HepG2 (cell line): ENCODE measurements around the gene ASCL2. TPM values are rescaled to one million over a fixed set of nuclear protein-coding genes. Genes with fewer than 3 reads are reported as not detected.
A peak's percentile ranks its signal among the peaks of the same experiment; 100 is the strongest.

Experiments
- AHR ChIP-seq: IDR thresholded peaks from 2 replicates; pipeline ENCODE4 v1.6.1; 2018; ENCODE audit warnings: missing genetic modification reagents, missing compliant biosample characterization
- ETV6 ChIP-seq: sonication (generic); formaldehyde crosslinking; conservative IDR thresholded peaks from 2 replicates; pipeline ENCODE4 v1.4.0; 2020; ENCODE audit warnings: missing genetic modification reagents
- HDAC1 ChIP-seq: sonication (generic); formaldehyde crosslinking; IDR thresholded peaks from 2 replicates; pipeline ENCODE4 v1.5.1; 2020; ENCODE audit warnings: mild to moderate bottlenecking, missing genetic modification reagents
- KDM4B ChIP-seq: sonication (generic); formaldehyde crosslinking; IDR thresholded peaks from 2 replicates; pipeline ENCODE4 v1.4.0; 2020; ENCODE audit warnings: missing genetic modification reagents
- MAFG ChIP-seq: sonication (generic); formaldehyde crosslinking; IDR thresholded peaks from 2 replicates; pipeline ENCODE4 v1.5.1; 2020; ENCODE audit warnings: mild to moderate bottlenecking, missing genetic modification reagents
- MBNL3 ChIP-seq: fragments of 250-450 bp; sonication (Bioruptor Pico); conservative IDR thresholded peaks from 2 replicates; pipeline ENCODE4 v1.8.0; 2022; ENCODE audit warnings: mild to moderate bottlenecking, inconsistent platforms
- MIXL1 ChIP-seq: IDR thresholded peaks from 2 replicates; pipeline ENCODE4 v1.6.1; 2016
- NR2F6 ChIP-seq, 2 experiments: IDR thresholded peaks; 2 replicates each; pipeline ENCODE4 v1.6.1; 2016; ENCODE audit warnings: antibody characterized with exemption in 1 of 2, mild to moderate bottlenecking in 1 of 2
- TAF15 ChIP-seq: fragments of 200-400 bp; formaldehyde crosslinking; IDR thresholded peaks from one replicate; pipeline ENCODE4 v1.6.1; 2018; ENCODE audit warnings: mild to moderate bottlenecking, low read depth, low read length; ENCODE audit not compliant: poor library complexity, severe bottlenecking
- TEAD3 ChIP-seq: optimal IDR thresholded peaks from 2 replicates; pipeline ENCODE3; 2016; ENCODE audit warnings: borderline replicate concordance
- XBP1 ChIP-seq: sonication (generic); formaldehyde crosslinking; IDR thresholded peaks from 2 replicates; pipeline ENCODE4 v1.5.0; 2020; ENCODE audit warnings: missing genetic modification reagents
- ZBTB7A ChIP-seq: sonication (generic); formaldehyde crosslinking; IDR thresholded peaks from 2 replicates; pipeline ENCODE4 v1.8.0; 2022; ENCODE audit warnings: mild to moderate bottlenecking, missing genetic modification reagents
- ZFP37 ChIP-seq: sonication (generic); formaldehyde crosslinking; IDR thresholded peaks from 2 replicates; pipeline ENCODE4 v1.4.0; 2020; ENCODE audit warnings: missing genetic modification reagents, borderline replicate concordance
- ZKSCAN1 ChIP-seq: fragments of 150-350 bp; IDR thresholded peaks from 2 replicates; pipeline ENCODE4 v1.6.1; 2014; ENCODE audit warnings: low read length
- ZKSCAN5 ChIP-seq: sonication (generic); formaldehyde crosslinking; IDR thresholded peaks from 2 replicates; pipeline ENCODE4 v1.5.1; 2020; ENCODE audit warnings: mild to moderate bottlenecking, missing genetic modification reagents
- ZNF180 ChIP-seq: sonication (generic); formaldehyde crosslinking; IDR thresholded peaks from 2 replicates; pipeline ENCODE4 v1.4.0; 2020; ENCODE audit warnings: low read depth, missing genetic modification reagents, borderline replicate concordance
- ZNF33A ChIP-seq: sonication (generic); formaldehyde crosslinking; IDR thresholded peaks from 2 replicates; pipeline ENCODE4 v1.5.1; 2020; ENCODE audit warnings: missing genetic modification reagents, mild to moderate bottlenecking, moderate library complexity, borderline replicate concordance
- ZNF34 ChIP-seq: sonication (generic); formaldehyde crosslinking; IDR thresholded peaks from 2 replicates; pipeline ENCODE4 v1.4.0; 2020; ENCODE audit warnings: mild to moderate bottlenecking, missing genetic modification reagents, borderline replicate concordance
- ZSCAN30 ChIP-seq: sonication (generic); formaldehyde crosslinking; IDR thresholded peaks from 2 replicates; pipeline ENCODE4 v1.5.0; 2020; ENCODE audit warnings: mild to moderate bottlenecking, missing genetic modification reagents
- polyA plus RNA-seq, 8 experiments: library from polyadenylated mRNA; depleted of rRNA in 3 of 8; stranded (reverse) in 7 of 8; unstranded in 1 of 8; fragments of >200 nt; fragmentation: Illumina TruSeq in 4 of 8; extraction: Trizol in 4 of 8; gene quantifications; 2 replicates each; pipeline versions ENCODE4 v1.2.1 to v1.2.3, GENCODE V29; 2011 to 2016; ENCODE audit warnings: low read depth in 4 of 8, missing spikeins in 1 of 8, mixed read lengths in 1 of 8; ENCODE audit not compliant: insufficient read depth in 1 of 8
- total RNA-seq, 5 experiments: library from RNA; depleted of rRNA; stranded (reverse); fragments of >200 nt; fragmentation: Illumina TruSeq; extraction: Trizol; gene quantifications; 2 replicates each; pipeline ENCODE4 v1.2.3, GENCODE V29; 2016; ENCODE audit warnings: low read depth in 1 of 5
- TF ChIP-seq, protein P1 (sequence below): IDR thresholded peaks from 2 replicates; pipeline ENCODE4 v1.6.1; 2016; ENCODE audit warnings: mild to moderate bottlenecking
- TF ChIP-seq, protein P2 (sequence below): sonication (generic); formaldehyde crosslinking; IDR thresholded peaks from 2 replicates; pipeline ENCODE4 v1.5.0; 2020; ENCODE audit warnings: missing genetic modification reagents
- TF ChIP-seq, protein P3 (sequence below): IDR thresholded peaks from 2 replicates; pipeline ENCODE4 v1.6.1; 2016; ENCODE audit warnings: missing biosample characterization, missing genetic modification reagents, low read depth
- TF ChIP-seq, protein P4 (sequence below): sonication (generic); formaldehyde crosslinking; IDR thresholded peaks from 2 replicates; pipeline ENCODE4 v1.5.0; 2020; ENCODE audit warnings: missing genetic modification reagents, mild to moderate bottlenecking, borderline replicate concordance
- TF ChIP-seq, protein P5 (sequence below): sonication (generic); formaldehyde crosslinking; IDR thresholded peaks from 2 replicates; pipeline ENCODE4 v1.8.1; 2023; ENCODE audit warnings: mild to moderate bottlenecking, inconsistent platforms, moderate library complexity, missing genetic modification reagents, borderline replicate concordance

Gene ASCL2
- total and polyA plus RNA-seq, 2 of the 13 experiments (the other 11 are each of a cell fraction or from before 2014, with no cell fraction given): 0.07 TPM; not detected in 1

DNA sequence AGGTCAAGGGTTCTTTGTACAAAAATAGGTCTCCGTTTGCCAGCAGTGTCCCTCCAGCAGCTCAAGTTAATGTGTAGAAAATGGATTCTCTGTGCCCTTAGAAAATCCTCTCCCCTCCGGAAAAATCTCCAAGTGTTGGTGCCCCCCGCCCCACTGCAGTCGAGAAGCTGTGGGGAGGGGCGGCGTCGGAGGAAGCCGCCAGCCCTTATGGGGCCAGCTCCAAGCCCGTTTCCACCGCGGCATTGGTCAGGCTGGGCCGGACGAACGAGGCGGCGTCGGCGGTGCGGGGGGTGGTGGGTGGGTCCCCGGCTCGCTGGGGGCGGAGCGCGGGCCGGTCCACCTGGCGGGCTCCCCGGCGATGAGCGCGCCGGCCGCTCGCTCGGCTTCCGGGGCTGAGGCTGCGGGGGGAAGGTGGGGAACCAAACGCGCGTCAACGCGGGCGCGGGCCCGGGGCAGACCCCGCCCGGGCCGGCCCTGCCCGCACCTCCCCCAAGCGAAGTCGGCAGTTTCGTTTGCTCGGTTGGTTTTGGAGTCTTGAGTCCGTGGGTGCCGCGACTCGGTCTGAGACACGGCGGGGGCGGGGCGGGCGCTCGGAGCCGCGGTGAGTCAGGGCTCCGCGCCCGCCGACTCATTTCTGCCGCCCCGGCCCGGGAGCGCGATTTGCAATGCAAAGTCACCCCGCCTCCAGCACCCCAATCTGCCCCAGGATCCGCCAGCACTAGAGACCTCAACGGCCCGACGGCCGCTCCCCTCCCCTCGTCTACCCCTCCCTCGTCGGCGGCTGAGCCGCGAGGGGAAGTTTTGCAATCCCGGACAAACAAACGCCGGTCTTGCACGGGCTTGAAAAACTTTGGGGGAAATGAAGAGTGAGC lies 1.4 kb downstream of the ASCL2 start (continued):
- TF ChIP-seq ZKSCAN5 (CRISPR knock-in tag) (no peak), TEAD3 (CRISPR knock-in tag) (no peak), ZNF33A (CRISPR knock-in tag) (no peak), MBNL3 (CRISPR knock-in tag) (no peak), ZKSCAN1 (no peak), NR2F6 (IDR thresholded peaks at IDR 0.05) (no peak), NR2F6 (CRISPR knock-in tag; IDR thresholded peaks at IDR 0.05) (peak; percentile 52), KDM4B (no peak), XBP1 (CRISPR knock-in tag) (no peak), ETV6 (CRISPR knock-in tag) (peak; percentile 59; the same call in 1 of the 2 replicates), HDAC1 (no peak), ZNF180 (no peak), AHR (CRISPR knock-in tag) (0 out of 2 replicates have a peak, but pooled peaks have one; percentile 23), ZNF34 (CRISPR knock-in tag) (no peak), MAFG (no peak), ZBTB7A (CRISPR knock-in tag) (no peak), MIXL1 (CRISPR knock-in tag) (no peak), TAF15 (peak; percentile 30), ZFP37 (CRISPR knock-in tag) (no peak), ZSCAN30 (CRISPR knock-in tag) (no peak)
- TF ChIP-seq, protein P1, sequence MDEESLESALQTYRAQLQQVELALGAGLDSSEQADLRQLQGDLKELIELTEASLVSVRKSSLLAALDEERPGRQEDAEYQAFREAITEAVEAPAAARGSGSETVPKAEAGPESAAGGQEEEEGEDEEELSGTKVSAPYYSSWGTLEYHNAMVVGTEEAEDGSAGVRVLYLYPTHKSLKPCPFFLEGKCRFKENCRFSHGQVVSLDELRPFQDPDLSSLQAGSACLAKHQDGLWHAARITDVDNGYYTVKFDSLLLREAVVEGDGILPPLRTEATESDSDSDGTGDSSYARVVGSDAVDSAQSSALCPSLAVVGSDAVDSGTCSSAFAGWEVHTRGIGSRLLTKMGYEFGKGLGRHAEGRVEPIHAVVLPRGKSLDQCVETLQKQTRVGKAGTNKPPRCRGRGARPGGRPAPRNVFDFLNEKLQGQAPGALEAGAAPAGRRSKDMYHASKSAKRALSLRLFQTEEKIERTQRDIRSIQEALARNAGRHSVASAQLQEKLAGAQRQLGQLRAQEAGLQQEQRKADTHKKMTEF (CRISPR knock-in tag): no peak; the same call in 1 of the 2 replicates
- TF ChIP-seq, protein P2, sequence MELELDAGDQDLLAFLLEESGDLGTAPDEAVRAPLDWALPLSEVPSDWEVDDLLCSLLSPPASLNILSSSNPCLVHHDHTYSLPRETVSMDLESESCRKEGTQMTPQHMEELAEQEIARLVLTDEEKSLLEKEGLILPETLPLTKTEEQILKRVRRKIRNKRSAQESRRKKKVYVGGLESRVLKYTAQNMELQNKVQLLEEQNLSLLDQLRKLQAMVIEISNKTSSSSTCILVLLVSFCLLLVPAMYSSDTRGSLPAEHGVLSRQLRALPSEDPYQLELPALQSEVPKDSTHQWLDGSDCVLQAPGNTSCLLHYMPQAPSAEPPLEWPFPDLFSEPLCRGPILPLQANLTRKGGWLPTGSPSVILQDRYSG (CRISPR knock-in tag): 0 out of 2 replicates have a peak, but pooled peaks have one; percentile 54
- TF ChIP-seq, protein P3, sequence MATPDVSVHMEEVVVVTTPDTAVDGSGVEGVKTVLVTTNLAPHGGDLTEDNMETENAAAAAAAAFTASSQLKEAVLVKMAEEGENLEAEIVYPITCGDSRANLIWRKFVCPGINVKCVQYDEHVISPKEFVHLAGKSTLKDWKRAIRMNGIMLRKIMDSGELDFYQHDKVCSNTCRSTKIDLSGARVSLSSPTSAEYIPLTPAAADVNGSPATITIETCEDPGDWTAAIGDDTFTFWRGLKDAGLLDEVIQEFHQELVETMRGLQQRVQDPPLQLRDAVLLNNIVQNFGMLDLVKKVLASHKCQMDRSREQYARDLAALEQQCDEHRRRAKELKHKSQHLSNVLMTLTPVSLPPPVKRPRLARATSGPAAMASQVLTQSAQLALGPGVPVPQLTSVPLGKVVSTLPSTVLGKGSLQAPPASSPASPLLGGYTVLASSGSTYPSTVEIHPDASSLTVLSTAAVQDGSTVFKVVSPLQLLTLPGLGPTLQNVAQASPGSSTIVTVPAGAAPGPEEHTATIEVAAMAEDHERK (CRISPR knock-in tag): no peak
- TF ChIP-seq, protein P4, sequence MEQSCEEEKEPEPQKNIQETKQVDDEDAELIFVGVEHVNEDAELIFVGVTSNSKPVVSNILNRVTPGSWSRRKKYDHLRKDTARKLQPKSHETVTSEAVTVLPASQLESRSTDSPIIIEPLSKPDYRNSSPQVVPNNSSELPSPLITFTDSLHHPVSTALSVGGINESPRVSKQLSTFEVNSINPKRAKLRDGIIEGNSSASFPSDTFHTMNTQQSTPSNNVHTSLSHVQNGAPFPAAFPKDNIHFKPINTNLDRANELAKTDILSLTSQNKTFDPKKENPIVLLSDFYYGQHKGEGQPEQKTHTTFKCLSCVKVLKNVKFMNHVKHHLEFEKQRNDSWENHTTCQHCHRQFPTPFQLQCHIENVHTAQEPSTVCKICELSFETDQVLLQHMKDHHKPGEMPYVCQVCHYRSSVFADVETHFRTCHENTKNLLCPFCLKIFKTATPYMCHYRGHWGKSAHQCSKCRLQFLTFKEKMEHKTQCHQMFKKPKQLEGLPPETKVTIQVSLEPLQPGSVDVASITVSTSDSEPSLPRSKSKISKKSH (CRISPR knock-in tag): peak; percentile 20; the same call in 1 of the 2 replicates
- TF ChIP-seq, protein P5, sequence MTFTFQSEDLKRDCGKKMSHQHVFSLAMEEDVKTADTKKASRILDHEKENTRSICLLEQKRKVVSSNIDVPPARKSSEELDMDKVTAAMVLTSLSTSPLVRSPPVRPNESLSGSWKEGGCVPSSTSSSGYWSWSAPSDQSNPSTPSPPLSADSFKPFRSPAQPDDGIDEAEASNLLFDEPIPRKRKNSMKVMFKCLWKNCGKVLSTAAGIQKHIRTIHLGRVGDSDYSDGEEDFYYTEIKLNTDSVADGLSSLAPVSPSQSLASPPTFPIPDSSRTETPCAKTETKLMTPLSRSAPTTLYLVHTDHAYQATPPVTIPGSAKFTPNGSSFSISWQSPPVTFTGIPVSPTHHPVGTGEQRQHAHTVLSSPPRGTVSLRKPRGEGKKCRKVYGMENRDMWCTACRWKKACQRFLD (CRISPR knock-in tag): no peak
